ENCODE results near the gene TBX15. TPM values are rescaled to one million over a fixed set of nuclear protein-coding genes. Genes with fewer than 3 reads are reported as not detected.

TBX15 gene
- total RNA-seq, 4 donors from 2014 or later = 0.21 to 0.62 TPM; not detected in 2

DNA sequence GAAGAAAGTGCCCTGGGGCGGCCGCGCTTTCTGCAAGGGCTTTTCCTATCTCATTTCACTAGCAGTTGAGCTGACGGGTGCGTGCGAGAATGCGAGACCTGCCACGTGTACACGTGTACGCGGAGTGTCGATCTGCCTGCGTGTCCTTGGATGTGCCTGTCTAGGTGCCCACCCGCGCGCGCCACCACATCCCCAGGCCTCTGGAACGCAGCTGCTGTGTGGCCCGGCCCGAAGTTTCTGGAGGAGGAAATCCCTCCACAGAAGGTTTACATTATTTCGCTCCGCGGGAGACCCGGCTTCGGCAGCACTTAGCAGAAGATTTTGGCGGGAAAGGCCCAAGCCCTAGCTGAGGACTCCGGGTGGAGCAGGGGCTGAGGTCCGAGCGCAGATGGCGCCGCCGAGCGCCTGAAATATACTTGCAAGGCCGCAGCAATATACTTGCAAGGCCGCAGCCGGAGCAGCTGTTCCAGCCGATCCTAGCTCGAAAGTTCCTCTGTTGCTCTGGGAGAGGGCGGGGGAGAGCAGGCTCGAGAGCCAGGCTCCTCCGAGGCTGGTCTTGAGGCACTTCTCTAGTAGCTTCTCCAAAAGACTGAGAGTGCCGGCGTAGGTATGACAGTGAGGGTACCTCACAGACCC, 3.9 kb downstream of the TBX15 start:
- H3K27me3 ChIP-seq = peaks cover 23 to 94% of the 10 kb centered on the region in 2 donors
- peaks cover 0 to 8% of the 10 kb centered on the region in 2 donors for H3K4me1 ChIP-seq
- H3K27ac ChIP-seq = no peak overlapping the region
- no peak overlapping the region for H3K4me3 ChIP-seq
- intact Hi-C loops (cut with DNase I; ENCODE audit: low total_unique reads) = no loop called here
- TF ChIP-seq, protein P1, sequence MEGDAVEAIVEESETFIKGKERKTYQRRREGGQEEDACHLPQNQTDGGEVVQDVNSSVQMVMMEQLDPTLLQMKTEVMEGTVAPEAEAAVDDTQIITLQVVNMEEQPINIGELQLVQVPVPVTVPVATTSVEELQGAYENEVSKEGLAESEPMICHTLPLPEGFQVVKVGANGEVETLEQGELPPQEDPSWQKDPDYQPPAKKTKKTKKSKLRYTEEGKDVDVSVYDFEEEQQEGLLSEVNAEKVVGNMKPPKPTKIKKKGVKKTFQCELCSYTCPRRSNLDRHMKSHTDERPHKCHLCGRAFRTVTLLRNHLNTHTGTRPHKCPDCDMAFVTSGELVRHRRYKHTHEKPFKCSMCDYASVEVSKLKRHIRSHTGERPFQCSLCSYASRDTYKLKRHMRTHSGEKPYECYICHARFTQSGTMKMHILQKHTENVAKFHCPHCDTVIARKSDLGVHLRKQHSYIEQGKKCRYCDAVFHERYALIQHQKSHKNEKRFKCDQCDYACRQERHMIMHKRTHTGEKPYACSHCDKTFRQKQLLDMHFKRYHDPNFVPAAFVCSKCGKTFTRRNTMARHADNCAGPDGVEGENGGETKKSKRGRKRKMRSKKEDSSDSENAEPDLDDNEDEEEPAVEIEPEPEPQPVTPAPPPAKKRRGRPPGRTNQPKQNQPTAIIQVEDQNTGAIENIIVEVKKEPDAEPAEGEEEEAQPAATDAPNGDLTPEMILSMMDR (IDR thresholded peaks at IDR 0.05) = no peak
- TF ChIP-seq POLR2A (IDR thresholded peaks at IDR 0.05) = no peak
- DNase-seq = no peak
- no peaks in the 10 kb centered on the region for H3K36me3 ChIP-seq
- H3K9me3 ChIP-seq = no peaks in the 10 kb centered on the region

DNA sequence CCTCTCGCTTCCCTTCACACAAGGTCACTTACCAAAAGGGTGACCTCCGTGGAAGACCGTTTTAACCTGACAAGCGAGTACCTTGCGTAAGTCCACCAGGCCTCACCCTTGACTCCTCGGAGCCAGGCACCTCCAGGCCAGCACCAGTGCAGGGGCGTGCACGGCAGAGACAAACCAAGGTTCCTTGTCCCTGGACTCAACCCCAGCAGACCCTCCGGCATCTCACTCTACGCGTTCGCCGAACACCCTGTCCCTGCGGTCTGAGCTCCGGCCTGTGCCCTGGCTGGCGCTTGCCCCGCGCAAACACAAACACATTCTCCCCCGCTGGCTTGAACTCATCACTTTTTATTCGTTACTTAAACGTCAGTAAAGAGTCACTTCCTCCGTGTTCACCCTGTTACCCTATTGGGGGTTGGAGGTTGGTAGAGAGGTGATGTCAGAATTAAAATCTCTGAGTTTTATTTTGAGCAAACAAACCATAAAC, 4.5 kb downstream of the TBX15 start:
- H3K4me3 ChIP-seq = no peak overlapping the region
- H3K27ac ChIP-seq = no peak overlapping the region
- no peak for DNase-seq
- TF ChIP-seq POLR2A (IDR thresholded peaks at IDR 0.05) = no peak
- TF ChIP-seq, protein P1 (IDR thresholded peaks at IDR 0.05) = no peak
- H3K4me1 ChIP-seq = peaks cover 0 to 8% of the 10 kb centered on the region in 2 donors
- H3K36me3 ChIP-seq = no peaks in the 10 kb centered on the region
- H3K9me3 ChIP-seq = no peaks in the 10 kb centered on the region
- peaks cover 23 to 90% of the 10 kb centered on the region in 2 donors for H3K27me3 ChIP-seq
- intact Hi-C loops (cut with DNase I; ENCODE audit: low total_unique reads) = no loop called here

DNA sequence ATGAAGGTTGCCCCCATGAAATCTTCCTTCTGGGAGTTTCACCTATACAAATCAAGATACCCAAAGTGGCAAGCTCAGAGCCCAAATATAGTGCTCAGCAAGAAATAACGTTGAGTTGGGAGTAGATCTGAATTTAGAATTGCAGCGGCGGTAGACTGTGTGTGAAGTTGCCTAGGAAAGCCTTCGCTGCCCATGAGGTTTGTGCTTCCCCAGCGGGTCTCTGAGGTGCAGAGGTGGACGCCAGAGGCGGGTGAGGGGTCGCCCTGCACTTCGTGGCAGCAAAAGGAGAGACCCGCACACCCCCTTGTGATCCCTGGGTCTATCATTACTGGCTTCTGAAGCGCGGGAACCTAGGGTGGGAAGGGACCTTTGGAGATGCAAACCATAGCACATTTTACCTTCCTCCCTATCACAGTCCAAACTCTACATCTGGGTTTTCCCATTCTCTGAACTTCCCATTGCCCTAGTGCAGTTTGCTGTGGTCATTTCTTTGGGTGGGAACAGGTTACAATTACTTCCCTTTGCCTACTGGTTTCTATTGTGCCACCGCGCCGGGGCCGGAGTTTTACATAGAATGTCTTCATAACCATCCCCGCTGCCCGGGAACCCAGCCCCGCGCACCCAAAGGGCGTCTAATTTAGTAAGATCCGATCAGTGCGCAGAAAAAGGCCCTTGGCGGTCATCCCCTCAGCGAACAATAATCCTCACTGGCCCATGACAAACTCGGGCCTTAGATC, 5.2 kb downstream of the TBX15 start:
- intact Hi-C loops (cut with DNase I; ENCODE audit: low total_unique reads) = no loop called here
- Histone ChIP-seq H3K4me1 (peaks cover 0 to 8% of the 10 kb centered on the region in 2 donors), H3K27me3 (peaks cover 23 to 89% of the 10 kb centered on the region in 2 donors), H3K9me3 (no peaks in the 10 kb centered on the region), H3K27ac (no peak overlapping the region), H3K4me3 (no peak overlapping the region), H3K36me3 (no peaks in the 10 kb centered on the region)
- TF ChIP-seq POLR2A (IDR thresholded peaks at IDR 0.05) = no peak
- TF ChIP-seq, protein P1 (IDR thresholded peaks at IDR 0.05) = no peak
- DNase-seq = no peak

DNA sequence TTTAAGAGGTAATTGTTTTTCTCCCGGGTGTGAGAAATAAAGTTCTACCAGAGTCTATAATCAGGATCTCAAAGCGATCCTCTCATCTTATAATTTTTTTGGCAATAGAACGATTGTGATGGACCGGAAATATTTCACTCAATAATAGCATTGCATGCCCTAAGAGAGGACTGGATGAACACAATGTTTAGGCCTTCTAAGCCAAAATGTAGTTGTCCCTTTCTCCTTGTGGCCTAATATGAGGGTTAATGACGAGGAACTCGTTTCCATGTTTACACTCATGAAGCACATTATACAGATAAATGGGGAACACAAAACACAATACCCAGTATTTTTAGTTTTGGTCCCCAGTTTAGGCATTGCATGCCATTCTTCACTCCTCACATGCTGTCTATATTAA, 5.9 kb downstream of the TBX15 start:
- no peak overlapping the region for H3K27ac ChIP-seq
- no peaks in the 10 kb centered on the region for H3K9me3 ChIP-seq
- intact Hi-C loops (cut with DNase I; ENCODE audit: low total_unique reads) = no loop called here
- peaks cover 0 to 8% of the 10 kb centered on the region in 2 donors for H3K4me1 ChIP-seq
- peaks cover 18 to 86% of the 10 kb centered on the region in 2 donors for H3K27me3 ChIP-seq
- H3K4me3 ChIP-seq = no peak overlapping the region
- H3K36me3 ChIP-seq = no peaks in the 10 kb centered on the region
- no peak for TF ChIP-seq POLR2A (IDR thresholded peaks at IDR 0.05)
- TF ChIP-seq, protein P1 (IDR thresholded peaks at IDR 0.05) = no peak
- no peak for DNase-seq

DNA sequence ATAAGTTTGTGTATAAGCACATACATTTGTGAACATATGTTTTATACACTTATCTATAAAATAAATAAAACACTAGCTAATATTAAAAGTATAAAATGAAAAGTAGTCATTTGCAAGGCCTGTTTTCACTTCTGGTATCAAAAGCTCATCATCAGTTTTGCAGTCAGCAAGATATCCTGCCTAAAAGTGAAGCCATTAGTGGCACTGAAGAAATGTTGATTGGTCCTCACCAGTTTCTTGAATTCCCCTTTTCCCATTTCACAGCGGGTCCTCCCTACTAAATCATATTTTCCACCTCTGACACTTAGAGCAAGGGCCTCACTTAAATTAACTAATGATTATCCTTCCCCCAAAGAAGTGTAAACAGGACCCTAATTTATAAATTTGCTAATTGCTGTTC, 6.7 kb downstream of the TBX15 start:
- H3K9me3 ChIP-seq = no peaks in the 10 kb centered on the region
- intact Hi-C loops (cut with DNase I; ENCODE audit: low total_unique reads) = no loop called here
- no peak for DNase-seq
- no peak overlapping the region for H3K27ac ChIP-seq
- H3K4me3 ChIP-seq = no peak overlapping the region
- H3K27me3 ChIP-seq = peaks cover 14 to 78% of the 10 kb centered on the region in 2 donors
- TF ChIP-seq, protein P1 (IDR thresholded peaks at IDR 0.05) = no peak
- TF ChIP-seq POLR2A (IDR thresholded peaks at IDR 0.05) = no peak
- no peaks in the 10 kb centered on the region for H3K36me3 ChIP-seq
- peaks cover 0 to 4% of the 10 kb centered on the region in 2 donors for H3K4me1 ChIP-seq
